ACC112 (cell line): ENCODE data around the gene ITPRID1.

Experiments
- H2AFZ ChIP-seq: fragments of 200-600 bp; sonication (generic); one replicate; pipeline ENCODE4 v1.6.0; 2017; ENCODE audit warnings: antibody characterized with exemption, low read length; ENCODE audit not compliant: unreplicated experiment
- H3K27ac ChIP-seq: fragments of 200-600 bp; sonication (generic); 2 replicates; pipeline ENCODE4 v1.5.1; 2014; ENCODE audit warnings: low read depth, mild to moderate bottlenecking, antibody characterized with exemption, low read length, moderate library complexity
- H3K27me3 ChIP-seq: fragments of 200-600 bp; sonication (generic); 2 replicates; pipeline ENCODE4 v1.6.1; 2014; ENCODE audit warnings: mild to moderate bottlenecking, antibody characterized with exemption, low read length, moderate library complexity, mixed read lengths; ENCODE audit not compliant: insufficient read depth
- H3K36me3 ChIP-seq: fragments of 200-600 bp; sonication (generic); 2 replicates; pipeline ENCODE4 v1.6.1; 2016; ENCODE audit warnings: mild to moderate bottlenecking, antibody characterized with exemption, low read length, moderate library complexity, mixed read lengths; ENCODE audit not compliant: insufficient read depth
- H3K4me1 ChIP-seq: fragments of 200-600 bp; sonication (generic); one replicate; pipeline ENCODE4 v1.6.1; 2016; ENCODE audit warnings: low read length, mixed read lengths; ENCODE audit not compliant: insufficient read depth, unreplicated experiment, control insufficient read depth
- H3K4me3 ChIP-seq: fragments of 200-600 bp; sonication (generic); 2 replicates; pipeline ENCODE4 v1.5.1; 2014; ENCODE audit warnings: mild to moderate bottlenecking, low read depth, low read length
- H3K79me2 ChIP-seq: fragments of 200-600 bp; sonication (generic); one replicate; pipeline ENCODE4 v1.6.0; 2016; ENCODE audit warnings: low read length; ENCODE audit not compliant: control insufficient read depth, unreplicated experiment, insufficient read depth

The ITPRID1 gene

DNA sequence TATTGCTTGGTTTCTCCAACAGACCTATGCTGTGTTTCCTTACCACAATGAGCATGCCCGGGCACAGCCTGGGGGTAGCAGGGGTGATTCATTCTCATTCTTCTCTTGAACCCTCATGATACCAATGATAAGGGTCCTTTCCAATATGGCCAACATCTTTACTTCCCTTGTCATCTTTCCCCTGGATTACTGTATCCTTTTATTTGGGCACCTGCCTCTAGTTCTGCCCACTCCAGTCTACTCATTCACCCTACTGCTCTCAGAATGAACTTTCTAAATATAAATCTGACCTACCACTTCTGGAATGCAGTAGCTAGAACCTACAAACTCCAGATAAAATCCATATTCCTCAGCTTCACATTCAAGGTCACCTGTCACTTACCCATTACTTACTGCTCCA, 26.4 kb upstream of the ITPRID1 start:
- H3K4me1 ChIP-seq = no peaks in the 10 kb centered on the region
- no peak overlapping the region for H3K27ac ChIP-seq
- H2AFZ ChIP-seq = no peak overlapping the region
- H3K4me3 ChIP-seq = no peak overlapping the region
- no peaks in the 10 kb centered on the region for H3K27me3 ChIP-seq
- no peaks in the 10 kb centered on the region for H3K36me3 ChIP-seq
- no peaks in the 10 kb centered on the region for H3K79me2 ChIP-seq

DNA sequence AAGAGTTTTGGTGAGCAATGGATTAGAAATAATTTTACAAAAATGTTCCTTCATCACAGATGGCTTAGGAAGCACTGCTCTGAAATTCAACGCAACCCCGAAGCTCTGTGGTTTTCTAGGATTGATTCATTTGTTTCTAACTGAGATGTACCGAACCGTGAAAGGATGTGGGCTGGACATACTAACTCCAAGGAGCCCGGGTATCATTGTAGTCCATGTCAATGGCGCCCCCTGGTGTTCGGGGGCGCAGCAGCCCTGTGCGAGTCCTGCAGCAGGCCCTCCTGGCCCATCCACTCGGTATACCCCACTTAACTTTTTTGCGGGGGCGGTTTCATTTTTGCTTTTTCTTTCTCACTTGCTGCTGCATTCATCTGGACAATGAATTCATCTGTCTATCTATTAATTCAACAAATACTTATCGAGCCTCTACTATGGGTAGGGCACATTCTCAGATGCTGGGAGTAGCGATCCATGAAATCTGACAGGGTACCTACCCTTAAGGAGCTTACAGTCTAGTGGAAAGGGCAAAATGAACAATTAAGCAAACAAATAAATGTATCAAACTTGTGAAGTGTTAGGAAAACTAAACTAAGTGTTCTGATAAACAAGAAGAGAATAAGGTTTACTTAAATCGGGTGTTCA, 25.2 kb upstream of the ITPRID1 start:
- no peaks in the 10 kb centered on the region for H3K27me3 ChIP-seq
- no peak overlapping the region for H2AFZ ChIP-seq
- no peak overlapping the region for H3K27ac ChIP-seq
- H3K36me3 ChIP-seq = no peaks in the 10 kb centered on the region
- no peaks in the 10 kb centered on the region for H3K4me1 ChIP-seq
- no peaks in the 10 kb centered on the region for H3K79me2 ChIP-seq
- H3K4me3 ChIP-seq = no peak overlapping the region

DNA sequence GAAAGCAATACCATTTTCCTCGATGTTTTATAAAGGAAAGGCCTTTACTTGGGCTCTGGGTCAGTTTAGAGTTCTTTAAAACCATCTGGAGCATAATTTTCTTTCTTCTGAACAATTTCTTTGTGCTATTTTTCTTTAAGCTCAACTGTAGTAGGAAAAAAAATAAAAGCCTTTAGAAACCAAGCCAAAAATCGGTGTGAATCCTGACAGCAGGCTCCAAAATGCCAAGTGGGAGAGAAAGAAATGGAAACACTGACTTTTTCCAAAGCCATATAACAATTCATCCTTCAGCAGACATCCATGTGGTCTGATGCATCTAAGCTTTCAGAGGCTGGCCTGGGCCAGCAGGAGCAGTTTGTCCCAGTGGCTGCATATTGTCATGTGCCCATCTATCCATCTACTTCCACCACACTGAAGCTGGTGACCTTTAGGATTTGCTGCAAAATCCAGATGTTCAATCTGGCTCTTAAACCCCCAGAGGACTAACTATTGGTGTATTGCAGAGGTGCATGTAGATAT, 23.0 kb upstream of the ITPRID1 start:
- H2AFZ ChIP-seq = no peak overlapping the region
- H3K27ac ChIP-seq = no peak overlapping the region
- no peak overlapping the region for H3K4me3 ChIP-seq
- H3K4me1 ChIP-seq = no peaks in the 10 kb centered on the region
- no peaks in the 10 kb centered on the region for H3K27me3 ChIP-seq
- H3K36me3 ChIP-seq = no peaks in the 10 kb centered on the region
- H3K79me2 ChIP-seq = no peaks in the 10 kb centered on the region

DNA sequence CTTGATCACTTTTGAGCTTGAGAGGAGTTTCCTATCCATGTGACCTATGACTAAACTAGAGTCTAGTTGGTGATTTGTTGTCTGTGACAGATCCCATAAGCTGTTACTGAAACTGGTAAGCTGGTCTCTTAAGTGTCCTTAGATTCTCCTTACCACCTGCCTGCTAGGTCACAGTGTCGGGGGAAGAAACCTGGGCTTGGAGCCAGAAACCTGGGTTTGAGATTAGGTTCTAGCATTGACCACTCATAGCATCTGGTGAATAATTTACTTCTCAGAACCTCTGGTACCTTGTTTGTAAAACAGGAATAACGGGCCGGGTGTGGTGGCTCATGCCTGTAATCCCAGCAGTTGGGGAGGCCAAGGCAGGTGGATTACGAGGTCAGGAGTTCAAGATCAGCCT, 21.8 kb upstream of the ITPRID1 start:
- no peaks in the 10 kb centered on the region for H3K36me3 ChIP-seq
- no peaks in the 10 kb centered on the region for H3K4me1 ChIP-seq
- H3K27me3 ChIP-seq = no peaks in the 10 kb centered on the region
- H3K27ac ChIP-seq = no peak overlapping the region
- no peak overlapping the region for H2AFZ ChIP-seq
- no peaks in the 10 kb centered on the region for H3K79me2 ChIP-seq
- H3K4me3 ChIP-seq = no peak overlapping the region

DNA sequence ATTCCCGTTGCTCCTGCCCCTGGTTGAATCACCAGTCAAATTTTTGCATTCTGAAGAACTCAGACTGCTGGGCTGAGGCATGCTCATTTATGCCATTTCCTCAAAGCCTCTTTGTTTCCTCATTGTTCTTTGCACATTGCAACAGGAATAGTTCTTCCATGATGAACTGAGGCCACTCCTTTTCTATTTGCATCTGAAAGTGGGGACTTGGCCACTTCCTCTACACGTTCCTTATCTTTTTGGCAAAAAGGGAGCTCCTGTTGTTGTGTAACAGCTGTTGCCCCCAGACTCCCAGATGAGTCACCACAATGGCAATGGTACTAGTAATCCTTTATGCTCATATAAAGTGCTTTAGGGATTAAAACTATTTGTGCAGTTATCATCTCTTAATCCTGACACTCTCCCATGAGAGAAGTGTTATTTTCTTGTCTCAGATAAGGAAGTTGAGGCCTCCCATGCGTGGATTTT, 20.1 kb upstream of the ITPRID1 start:
- H3K27me3 ChIP-seq = no peaks in the 10 kb centered on the region
- no peaks in the 10 kb centered on the region for H3K4me1 ChIP-seq
- no peaks in the 10 kb centered on the region for H3K36me3 ChIP-seq
- no peaks in the 10 kb centered on the region for H3K79me2 ChIP-seq
- no peak overlapping the region for H3K4me3 ChIP-seq
- no peak overlapping the region for H2AFZ ChIP-seq
- no peak overlapping the region for H3K27ac ChIP-seq

DNA sequence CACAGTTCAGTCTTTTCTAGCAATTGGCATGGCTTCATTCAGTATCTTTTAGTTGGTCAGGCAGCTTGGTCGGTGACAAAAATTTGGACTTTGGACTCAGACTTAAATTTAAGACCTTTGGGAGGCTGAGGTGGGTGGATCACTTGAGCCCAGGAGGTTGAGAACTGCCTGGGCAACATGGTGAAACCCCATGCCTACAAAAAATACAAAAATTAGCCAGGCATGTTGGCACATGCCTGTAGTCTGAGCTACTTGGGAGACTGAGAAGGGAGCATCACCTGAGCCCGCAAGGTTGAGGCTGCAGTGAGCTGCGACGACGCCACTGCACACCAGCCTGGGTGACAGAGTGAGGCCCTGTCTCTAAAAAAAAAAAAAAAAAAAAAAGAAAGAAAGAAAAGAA, 19.5 kb upstream of the ITPRID1 start:
- Histone ChIP-seq H2AFZ (no peak overlapping the region), H3K36me3 (no peaks in the 10 kb centered on the region), H3K79me2 (no peaks in the 10 kb centered on the region), H3K27me3 (no peaks in the 10 kb centered on the region), H3K27ac (no peak overlapping the region), H3K4me1 (no peaks in the 10 kb centered on the region), H3K4me3 (no peak overlapping the region)

DNA sequence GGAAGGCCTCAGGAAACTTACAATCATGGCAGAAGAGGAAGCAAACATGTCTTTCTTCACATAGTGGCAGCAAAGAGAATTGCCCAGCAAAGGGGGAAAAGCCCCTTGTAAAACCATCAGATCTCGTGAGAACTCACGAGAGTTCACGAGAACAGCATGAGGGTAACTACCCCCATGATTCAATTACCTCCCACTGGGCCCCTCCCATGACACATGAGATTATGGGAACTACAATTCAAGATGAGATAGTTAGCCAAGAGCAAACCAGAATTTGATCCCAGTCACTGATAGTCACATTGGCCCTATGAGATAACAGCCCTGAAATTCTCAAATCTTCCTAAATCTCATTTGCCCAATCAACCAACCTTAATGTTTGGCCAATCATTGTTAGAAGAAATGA, 18.2 kb upstream of the ITPRID1 start:
- H3K4me3 ChIP-seq = no peak overlapping the region
- no peaks in the 10 kb centered on the region for H3K4me1 ChIP-seq
- H3K79me2 ChIP-seq = no peaks in the 10 kb centered on the region
- H3K27ac ChIP-seq = no peak overlapping the region
- no peaks in the 10 kb centered on the region for H3K27me3 ChIP-seq
- H3K36me3 ChIP-seq = no peaks in the 10 kb centered on the region
- H2AFZ ChIP-seq = no peak overlapping the region

DNA sequence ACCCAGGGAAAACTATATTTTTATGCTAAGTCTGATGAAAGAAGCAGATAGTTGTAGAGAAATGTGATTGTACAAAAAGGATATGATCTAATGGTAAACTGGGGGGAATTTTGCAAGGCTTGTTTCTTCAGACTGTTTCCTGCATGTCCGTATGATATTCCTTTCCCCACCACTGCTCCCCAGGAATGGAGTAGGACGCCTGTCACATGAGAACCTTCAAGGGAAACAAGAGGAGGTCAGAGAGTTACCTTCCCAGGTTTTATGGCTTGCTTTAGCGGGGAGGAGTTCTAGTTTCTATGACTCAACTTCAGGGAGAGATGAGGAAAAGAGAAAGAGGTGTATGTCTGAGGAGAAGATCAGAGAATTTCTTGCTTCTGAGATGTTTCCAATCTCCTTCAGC, 16.4 kb upstream of the ITPRID1 start:
- H3K4me3 ChIP-seq = no peak overlapping the region
- no peaks in the 10 kb centered on the region for H3K79me2 ChIP-seq
- no peaks in the 10 kb centered on the region for H3K4me1 ChIP-seq
- H2AFZ ChIP-seq = no peak overlapping the region
- H3K27me3 ChIP-seq = no peaks in the 10 kb centered on the region
- no peaks in the 10 kb centered on the region for H3K36me3 ChIP-seq
- no peak overlapping the region for H3K27ac ChIP-seq

DNA sequence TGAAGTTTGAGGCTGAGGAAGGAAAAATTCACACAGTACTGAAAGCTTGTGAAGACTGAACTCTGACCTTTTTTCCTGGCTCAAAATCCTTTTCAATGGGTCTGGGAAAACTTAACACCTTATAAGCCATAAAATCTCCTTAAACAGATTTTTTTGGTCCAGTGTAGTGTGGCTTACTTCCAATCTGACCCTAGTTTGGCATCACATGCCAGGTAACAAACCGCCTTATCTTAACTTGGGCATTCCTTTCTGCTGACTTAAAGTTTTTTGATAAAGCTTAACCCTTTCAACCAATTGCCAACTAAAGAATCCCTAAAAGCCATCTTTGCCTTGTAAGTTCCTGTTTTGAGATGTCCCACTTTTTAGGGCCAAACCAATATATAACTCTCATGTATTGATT, 13.2 kb upstream of the ITPRID1 start:
- Histone ChIP-seq H3K4me3 (no peak overlapping the region), H3K36me3 (no peaks in the 10 kb centered on the region), H2AFZ (no peak overlapping the region), H3K79me2 (no peaks in the 10 kb centered on the region), H3K4me1 (no peaks in the 10 kb centered on the region), H3K27ac (no peak overlapping the region), H3K27me3 (no peaks in the 10 kb centered on the region)

DNA sequence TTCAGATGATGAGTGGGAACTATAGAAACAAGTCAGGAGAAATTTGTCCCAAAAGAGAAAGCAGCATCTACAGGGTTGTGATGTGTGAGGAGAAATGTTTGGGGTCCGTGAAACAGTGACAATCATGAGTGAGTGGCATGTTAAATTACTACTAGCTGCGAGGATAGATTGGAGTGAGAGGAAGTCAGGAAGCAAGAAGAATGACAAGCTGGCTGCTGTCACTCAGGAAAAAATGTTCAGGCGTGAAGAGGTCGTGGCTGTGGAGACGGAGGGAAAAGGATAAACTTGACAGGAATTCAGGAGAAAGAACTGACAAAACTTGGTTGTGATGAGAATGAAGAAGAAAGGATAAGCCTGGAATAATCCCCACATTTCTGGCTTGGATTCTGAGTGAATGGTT, 5.1 kb upstream of the ITPRID1 start:
- no peak overlapping the region for H3K27ac ChIP-seq
- no peaks in the 10 kb centered on the region for H3K27me3 ChIP-seq
- H3K79me2 ChIP-seq = no peaks in the 10 kb centered on the region
- H3K4me3 ChIP-seq = no peak overlapping the region
- H3K4me1 ChIP-seq = no peaks in the 10 kb centered on the region
- no peak overlapping the region for H2AFZ ChIP-seq
- H3K36me3 ChIP-seq = no peaks in the 10 kb centered on the region

DNA sequence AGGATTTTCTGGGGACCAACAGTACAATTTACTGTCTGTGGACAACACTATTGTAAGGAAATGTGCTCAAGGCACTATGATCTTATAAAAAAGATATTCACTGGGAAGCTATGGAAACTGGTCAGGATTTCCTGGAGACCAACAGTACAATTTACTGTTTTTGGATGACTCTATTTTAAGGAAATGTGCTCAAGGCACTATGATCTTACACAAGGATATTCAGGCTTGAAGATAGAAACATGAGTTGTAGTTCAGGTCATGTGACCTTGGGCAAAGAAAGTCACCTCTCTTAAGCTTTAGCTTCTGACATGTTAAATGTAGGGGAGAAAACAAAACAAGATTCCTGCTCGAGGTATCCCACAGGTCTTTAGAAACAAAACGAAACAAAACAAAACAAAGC, 1.7 kb upstream of the ITPRID1 start:
- H3K27ac ChIP-seq = no peak overlapping the region
- no peaks in the 10 kb centered on the region for H3K79me2 ChIP-seq
- no peaks in the 10 kb centered on the region for H3K27me3 ChIP-seq
- H3K36me3 ChIP-seq = no peaks in the 10 kb centered on the region
- H3K4me3 ChIP-seq = no peak overlapping the region
- no peaks in the 10 kb centered on the region for H3K4me1 ChIP-seq
- no peak overlapping the region for H2AFZ ChIP-seq
